Measurements from ENCODE around the gene TWNK. TPM values are rescaled to one million over a fixed set of nuclear protein-coding genes. Genes with fewer than 3 reads are reported as not detected.

TWNK gene
- total and polyA plus RNA-seq, 8 donors, result 2.3 to 30.8 (median 4.8) TPM; not detected in 1

DNA sequence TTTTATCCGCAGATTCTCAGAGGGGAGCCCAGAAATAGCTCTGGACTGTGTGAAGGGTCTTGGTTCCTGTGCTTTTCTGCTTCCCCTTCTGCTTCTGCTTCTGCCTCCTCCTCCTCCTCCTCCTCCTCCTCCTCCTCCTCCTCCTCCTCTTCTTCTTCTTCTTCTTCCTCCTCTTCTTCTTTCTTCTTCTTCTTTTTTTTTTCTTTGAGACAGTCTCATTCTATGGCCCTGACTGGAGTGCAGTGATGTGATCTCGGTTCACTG is 32.0 kb downstream of the TWNK start:
- no peak overlapping the region for H3K27ac ChIP-seq
- H3K27me3 ChIP-seq, result peaks cover 0 to 51% (median 0%) of the 10 kb centered on the region in 3 donors
- peaks cover 7 to 19% (median 9%) of the 10 kb centered on the region in 4 donors for H3K4me1 ChIP-seq
- intact Hi-C loops (cut with DNase I; ENCODE audit: low total_unique reads), result no loop called here
- H3K4me3 ChIP-seq, result no peak overlapping the region
- DNase-seq, result no peak
- WGBS, 5 donors, result 41 to 51% (median 47%) methylated on average over 2 of the region's 2 CpGs
- no peak for TF ChIP-seq POLR2AphosphoS5 (IDR thresholded peaks at IDR 0.05)
- TF ChIP-seq, protein P1, sequence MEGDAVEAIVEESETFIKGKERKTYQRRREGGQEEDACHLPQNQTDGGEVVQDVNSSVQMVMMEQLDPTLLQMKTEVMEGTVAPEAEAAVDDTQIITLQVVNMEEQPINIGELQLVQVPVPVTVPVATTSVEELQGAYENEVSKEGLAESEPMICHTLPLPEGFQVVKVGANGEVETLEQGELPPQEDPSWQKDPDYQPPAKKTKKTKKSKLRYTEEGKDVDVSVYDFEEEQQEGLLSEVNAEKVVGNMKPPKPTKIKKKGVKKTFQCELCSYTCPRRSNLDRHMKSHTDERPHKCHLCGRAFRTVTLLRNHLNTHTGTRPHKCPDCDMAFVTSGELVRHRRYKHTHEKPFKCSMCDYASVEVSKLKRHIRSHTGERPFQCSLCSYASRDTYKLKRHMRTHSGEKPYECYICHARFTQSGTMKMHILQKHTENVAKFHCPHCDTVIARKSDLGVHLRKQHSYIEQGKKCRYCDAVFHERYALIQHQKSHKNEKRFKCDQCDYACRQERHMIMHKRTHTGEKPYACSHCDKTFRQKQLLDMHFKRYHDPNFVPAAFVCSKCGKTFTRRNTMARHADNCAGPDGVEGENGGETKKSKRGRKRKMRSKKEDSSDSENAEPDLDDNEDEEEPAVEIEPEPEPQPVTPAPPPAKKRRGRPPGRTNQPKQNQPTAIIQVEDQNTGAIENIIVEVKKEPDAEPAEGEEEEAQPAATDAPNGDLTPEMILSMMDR (IDR thresholded peaks at IDR 0.05), result no peak
- no peak for TF ChIP-seq POLR2A (IDR thresholded peaks at IDR 0.05)
- TF ChIP-seq EP300 (IDR thresholded peaks at IDR 0.05), result no peak
- H3K36me3 ChIP-seq, result no peaks in the 10 kb centered on the region
- no peaks in the 10 kb centered on the region for H3K9me3 ChIP-seq

DNA sequence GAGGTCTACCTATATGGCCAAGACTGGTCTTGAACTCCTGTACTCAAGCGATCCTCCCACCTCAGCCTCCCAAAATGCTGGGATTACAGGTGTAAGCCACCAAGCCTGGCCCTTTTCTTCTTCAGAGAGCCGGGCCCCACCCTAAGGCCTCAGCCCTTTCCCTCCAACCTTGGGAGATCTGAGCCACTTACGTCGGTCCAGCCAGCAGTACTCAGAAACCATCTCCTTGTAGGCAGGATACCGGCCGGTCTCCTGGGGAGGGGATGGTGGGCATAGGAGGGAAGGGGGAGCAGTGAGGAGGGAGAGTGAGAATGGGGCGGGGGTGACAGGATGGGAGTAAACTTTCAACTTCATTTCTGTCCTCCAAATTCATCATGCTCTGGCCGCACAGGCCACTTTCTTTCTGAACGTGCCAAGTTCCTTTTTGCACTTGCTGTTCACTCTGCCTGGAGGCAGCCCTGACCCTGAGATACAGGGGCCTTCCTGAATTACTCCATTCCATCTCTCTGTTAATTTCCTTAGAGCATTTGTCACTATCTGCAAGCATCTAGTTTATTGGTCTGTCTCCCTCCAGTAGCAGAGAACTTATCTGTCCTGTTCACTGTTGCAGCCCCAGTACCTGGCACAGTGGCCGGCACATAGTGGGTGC is 33.2 kb downstream of the TWNK start:
- whole genome bisulfite sequencing, 5 donors, result 80 to 85% (median 81%) methylated on average over 10 of the region's 10 CpGs
- intact Hi-C loops (cut with DNase I; ENCODE audit: low total_unique reads), result no loop called here

DNA sequence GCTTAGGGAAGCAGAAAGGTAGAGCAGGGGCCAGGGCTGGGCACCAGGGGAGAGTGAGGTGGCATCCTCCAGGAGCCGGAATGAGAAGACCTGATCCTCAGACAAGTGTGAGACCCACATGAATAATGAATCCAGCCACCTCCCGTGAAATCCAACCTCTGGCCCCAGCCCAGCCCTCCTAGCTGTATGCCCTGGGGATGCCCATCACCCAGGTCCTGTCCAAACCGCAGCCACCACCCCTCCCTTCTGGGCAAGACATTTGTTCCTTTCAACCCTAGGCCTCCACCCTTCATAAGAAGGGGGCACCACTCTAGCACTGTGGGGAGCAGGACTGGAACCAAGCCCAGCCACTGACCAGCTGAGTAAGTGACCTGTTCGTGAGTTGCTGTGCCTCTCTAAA is 33.9 kb downstream of the TWNK start:
- Histone ChIP-seq H3K4me1 (peaks cover 7 to 14% (median 9%) of the 10 kb centered on the region in 4 donors), H3K9me3 (no peaks in the 10 kb centered on the region), H3K4me3 (no peak overlapping the region), H3K36me3 (no peaks in the 10 kb centered on the region), H3K27me3 (peaks cover 0 to 43% (median 0%) of the 10 kb centered on the region in 3 donors), H3K27ac (no peak overlapping the region)
- TF ChIP-seq POLR2AphosphoS5 (IDR thresholded peaks at IDR 0.05) (no peak), EP300 (IDR thresholded peaks at IDR 0.05) (no peak), POLR2A (IDR thresholded peaks at IDR 0.05) (no peak)
- TF ChIP-seq, protein P1 (IDR thresholded peaks at IDR 0.05), result no peak
- intact Hi-C loops (cut with DNase I; ENCODE audit: low total_unique reads), result no loop called here
- DNase-seq, result no peak
- WGBS, 5 donors, result 79 to 92% (median 84%) methylated on average over 3 to 4 of the region's 4 CpGs

More for the DNA sequence above, 33.2 kb downstream of the TWNK start:
- H3K36me3 ChIP-seq, result no peaks in the 10 kb centered on the region
- H3K4me3 ChIP-seq, result no peak overlapping the region
- DNase-seq, result no peak
- H3K9me3 ChIP-seq, result no peaks in the 10 kb centered on the region
- TF ChIP-seq POLR2AphosphoS5 (IDR thresholded peaks at IDR 0.05), result no peak
- no peak for TF ChIP-seq EP300 (IDR thresholded peaks at IDR 0.05)
- TF ChIP-seq, protein P1 (IDR thresholded peaks at IDR 0.05), result no peak
- no peak for TF ChIP-seq POLR2A (IDR thresholded peaks at IDR 0.05)
- H3K27ac ChIP-seq, result no peak overlapping the region
- H3K4me1 ChIP-seq, result peaks cover 7 to 14% (median 9%) of the 10 kb centered on the region in 4 donors
- peaks cover 0 to 48% (median 0%) of the 10 kb centered on the region in 3 donors for H3K27me3 ChIP-seq

DNA sequence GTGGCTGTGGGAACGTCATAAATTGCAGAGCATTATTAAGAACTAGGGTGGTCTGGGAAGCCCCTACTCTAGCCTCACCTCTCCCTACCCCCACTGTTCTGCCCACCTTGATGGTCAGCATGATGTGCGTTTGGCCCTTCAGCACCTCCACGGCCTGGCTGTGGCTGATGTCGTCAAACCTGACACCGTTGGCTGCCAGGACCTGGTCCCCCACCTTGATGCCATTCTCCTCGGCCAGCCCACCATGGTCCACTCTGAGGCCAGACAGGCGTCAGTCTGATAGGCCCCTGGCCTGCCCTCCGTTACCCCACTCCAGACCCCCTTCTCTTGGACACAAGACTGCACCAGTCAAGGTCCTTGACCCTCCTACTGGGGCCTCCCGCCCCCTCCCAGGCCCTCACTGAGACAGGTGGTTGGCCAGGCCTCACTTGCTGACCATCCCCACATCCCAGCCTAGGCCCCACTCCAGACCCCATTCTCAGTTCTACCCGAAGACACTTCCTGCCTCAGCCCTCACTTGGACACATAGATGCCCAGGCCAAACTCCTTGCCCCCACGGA is 34.4 kb downstream of the TWNK start:
- Histone ChIP-seq H3K4me3 (no peak overlapping the region), H3K27me3 (peaks cover 0 to 38% (median 0%) of the 10 kb centered on the region in 3 donors), H3K27ac (no peak overlapping the region), H3K36me3 (no peaks in the 10 kb centered on the region), H3K4me1 (peaks cover 7 to 14% (median 9%) of the 10 kb centered on the region in 4 donors), H3K9me3 (no peaks in the 10 kb centered on the region)
- DNase-seq, result no peak
- WGBS, 5 donors, result 84 to 91% (median 88%) methylated on average over 11 of the region's 11 CpGs
- intact Hi-C loops (cut with DNase I; ENCODE audit: low total_unique reads), result no loop called here
- no peak for TF ChIP-seq POLR2A (IDR thresholded peaks at IDR 0.05)
- no peak for TF ChIP-seq POLR2AphosphoS5 (IDR thresholded peaks at IDR 0.05)
- TF ChIP-seq, protein P1 (IDR thresholded peaks at IDR 0.05), result no peak
- TF ChIP-seq EP300 (IDR thresholded peaks at IDR 0.05), result no peak

Data from stomach (tissue), 9 donors.